ENCODE results near the gene PTPN18. TPM values are rescaled to one million over a fixed set of nuclear protein-coding genes. Genes with fewer than 3 reads are reported as not detected.

PTPN18 gene, protein sequence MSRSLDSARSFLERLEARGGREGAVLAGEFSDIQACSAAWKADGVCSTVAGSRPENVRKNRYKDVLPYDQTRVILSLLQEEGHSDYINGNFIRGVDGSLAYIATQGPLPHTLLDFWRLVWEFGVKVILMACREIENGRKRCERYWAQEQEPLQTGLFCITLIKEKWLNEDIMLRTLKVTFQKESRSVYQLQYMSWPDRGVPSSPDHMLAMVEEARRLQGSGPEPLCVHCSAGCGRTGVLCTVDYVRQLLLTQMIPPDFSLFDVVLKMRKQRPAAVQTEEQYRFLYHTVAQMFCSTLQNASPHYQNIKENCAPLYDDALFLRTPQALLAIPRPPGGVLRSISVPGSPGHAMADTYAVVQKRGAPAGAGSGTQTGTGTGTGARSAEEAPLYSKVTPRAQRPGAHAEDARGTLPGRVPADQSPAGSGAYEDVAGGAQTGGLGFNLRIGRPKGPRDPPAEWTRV
- polyA plus RNA-seq (2012; ENCODE audit: low read depth, missing spikeins) = 29.4 TPM

DNA sequence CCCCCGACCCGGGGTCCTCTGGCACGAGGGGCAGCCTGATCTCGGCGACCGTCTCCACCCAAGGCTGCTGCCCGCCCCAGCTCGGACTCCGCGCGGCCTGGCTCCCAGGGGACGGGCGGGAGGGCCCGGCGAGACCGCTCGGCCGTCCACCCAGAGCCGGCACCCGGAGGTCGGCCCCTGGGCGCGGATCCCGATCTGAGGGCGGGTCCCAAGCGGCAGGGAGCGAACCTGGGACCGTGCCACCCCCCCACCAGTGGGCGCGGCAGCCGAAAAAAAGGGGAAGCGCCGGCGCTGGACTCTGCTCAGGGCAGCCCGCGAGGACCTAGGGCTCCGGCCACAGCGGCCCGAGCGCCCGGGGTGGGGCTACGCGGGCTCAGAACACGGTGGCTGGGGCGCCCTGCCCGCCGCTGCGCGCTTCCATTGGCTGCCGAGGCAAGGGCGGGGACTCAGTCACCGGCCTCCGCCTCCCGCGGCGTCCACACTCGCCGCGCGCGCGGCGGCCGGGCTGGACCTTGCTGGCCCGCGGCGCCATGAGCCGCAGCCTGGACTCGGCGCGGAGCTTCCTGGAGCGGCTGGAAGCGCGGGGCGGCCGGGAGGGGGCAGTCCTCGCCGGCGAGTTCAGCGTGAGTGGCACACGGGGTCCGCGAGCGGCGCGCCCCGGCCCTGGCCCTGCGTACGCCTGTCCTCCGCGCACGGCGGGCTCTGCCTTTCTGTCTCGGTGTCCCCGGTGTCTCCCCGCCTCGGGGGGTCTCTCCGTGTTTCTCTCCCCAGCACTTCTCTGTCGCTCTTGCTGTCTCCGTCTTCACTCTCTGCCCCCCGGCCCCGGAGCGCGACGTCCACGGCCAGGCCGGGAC lies at the start of gene PTPN18:
Gene PTPN18 (plus strand): TSS at position 479 of the 854 bp plus-strand sequence. CDS start 52 bp downstream, at position 531.
- peak; percentile 87 for FAIRE-seq
- TF ChIP-seq TAF1 (IDR thresholded peaks at IDR 0.05; ENCODE audit: low read depth, low read length) (0 out of 2 replicates have a peak, but pooled peaks have one; percentile 23), SPI1 (IDR thresholded peaks at IDR 0.05; ENCODE audit: low read depth, low read length) (no peak)
- DNase-seq (ENCODE audit: insufficient read length, low spot score) = peak; percentile 70

DNA sequence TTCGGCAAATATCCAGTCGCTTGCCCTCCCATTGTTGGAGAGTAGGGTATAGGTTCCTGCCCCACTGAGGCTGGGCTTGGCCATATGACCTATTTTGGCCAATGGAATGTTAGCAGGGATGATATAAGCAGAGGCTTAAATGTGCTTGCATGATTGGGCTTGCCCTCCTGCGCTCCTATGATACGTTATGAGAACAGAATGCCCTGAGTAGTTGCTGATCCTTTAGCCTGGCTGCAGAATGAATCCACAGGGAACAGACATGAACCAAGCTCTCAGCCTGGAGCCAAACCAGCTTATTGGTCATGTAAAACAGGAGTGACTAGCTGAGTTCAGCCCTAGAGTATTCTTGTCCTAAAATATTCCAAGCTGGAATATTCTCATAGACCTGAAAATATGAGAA lies 48.0 kb upstream of the PTPN18 start:
- DNase-seq (ENCODE audit: insufficient read length, low spot score) = no peak
- no peak for FAIRE-seq
- no peak for TF ChIP-seq PAX5 (IDR thresholded peaks at IDR 0.05; ENCODE audit: insufficient read depth, low read length, severe bottlenecking)
- no peak for TF ChIP-seq POU2F2 (IDR thresholded peaks at IDR 0.05; ENCODE audit: low read depth, low read length)
- TF ChIP-seq POLR2AphosphoS5 (IDR thresholded peaks at IDR 0.05; ENCODE audit: low read depth, low read length) = no peak
- TF ChIP-seq SPI1 (IDR thresholded peaks at IDR 0.05; ENCODE audit: low read depth, low read length) = no peak
- TF ChIP-seq POLR2A (IDR thresholded peaks at IDR 0.05; ENCODE audit: low read depth, low read length) = no peak
- TF ChIP-seq TAF1 (IDR thresholded peaks at IDR 0.05; ENCODE audit: low read depth, low read length) = no peak

DNA sequence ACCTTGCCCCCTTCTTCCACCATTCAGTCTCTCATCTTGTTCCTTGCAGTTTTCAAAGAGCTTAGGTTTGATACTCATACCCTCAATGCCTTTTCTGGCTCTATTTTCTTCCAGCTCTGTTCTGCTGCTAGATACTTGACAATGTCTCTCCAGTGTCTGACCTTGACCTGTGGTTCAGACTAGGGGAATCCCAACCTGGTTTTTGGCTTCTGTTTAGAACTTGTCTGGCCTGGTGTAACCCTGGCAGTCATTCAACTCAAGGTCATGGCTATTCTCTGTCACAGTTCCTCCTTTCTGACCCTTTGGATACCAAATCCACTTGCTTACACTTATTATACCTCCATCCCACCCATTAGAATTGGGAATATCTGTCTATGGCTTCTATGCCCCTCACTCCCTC lies 45.0 kb upstream of the PTPN18 start:
- no peak for TF ChIP-seq POU2F2 (IDR thresholded peaks at IDR 0.05; ENCODE audit: low read depth, low read length)
- TF ChIP-seq POLR2AphosphoS5 (IDR thresholded peaks at IDR 0.05; ENCODE audit: low read depth, low read length) = no peak
- no peak for TF ChIP-seq TAF1 (IDR thresholded peaks at IDR 0.05; ENCODE audit: low read depth, low read length)
- TF ChIP-seq SPI1 (IDR thresholded peaks at IDR 0.05; ENCODE audit: low read depth, low read length) = no peak
- TF ChIP-seq POLR2A (IDR thresholded peaks at IDR 0.05; ENCODE audit: low read depth, low read length) = no peak
- no peak for TF ChIP-seq PAX5 (IDR thresholded peaks at IDR 0.05; ENCODE audit: insufficient read depth, low read length, severe bottlenecking)

DNA sequence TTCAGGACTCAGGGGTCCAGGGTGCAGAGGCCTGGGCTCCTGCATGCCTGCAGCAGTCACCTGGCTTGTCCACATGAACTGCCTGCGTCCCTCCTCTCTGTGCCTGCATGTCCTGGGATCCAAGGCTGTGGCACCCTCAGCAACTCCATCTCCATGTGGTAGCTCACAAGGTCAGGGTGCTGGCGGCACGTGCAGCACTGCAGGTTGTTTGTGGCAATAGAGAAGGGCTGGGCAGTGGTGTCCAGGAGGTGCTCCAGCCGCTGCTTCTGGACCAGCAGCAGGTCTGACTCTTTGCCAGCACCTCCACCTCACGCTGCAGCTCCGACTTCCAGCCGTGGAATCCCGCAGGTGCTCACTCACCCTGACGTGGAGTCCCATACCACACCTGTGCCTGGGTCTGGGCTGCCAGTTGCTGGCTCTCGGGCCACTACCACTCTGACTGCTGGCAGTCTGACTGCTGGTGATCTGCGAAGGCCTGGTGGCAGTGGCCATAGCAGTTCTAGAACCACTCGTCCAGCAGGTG lies 42.0 kb upstream of the PTPN18 start:
- DNase-seq (ENCODE audit: insufficient read length, low spot score) (no peak), FAIRE-seq (no peak)
- TF ChIP-seq POLR2AphosphoS5 (IDR thresholded peaks at IDR 0.05; ENCODE audit: low read depth, low read length) = no peak
- TF ChIP-seq SPI1 (IDR thresholded peaks at IDR 0.05; ENCODE audit: low read depth, low read length) = no peak
- TF ChIP-seq TAF1 (IDR thresholded peaks at IDR 0.05; ENCODE audit: low read depth, low read length) = no peak
- no peak for TF ChIP-seq POLR2A (IDR thresholded peaks at IDR 0.05; ENCODE audit: low read depth, low read length)
- no peak for TF ChIP-seq PAX5 (IDR thresholded peaks at IDR 0.05; ENCODE audit: insufficient read depth, low read length, severe bottlenecking)
- no peak for TF ChIP-seq POU2F2 (IDR thresholded peaks at IDR 0.05; ENCODE audit: low read depth, low read length)

More for the DNA sequence above, 45.0 kb upstream of the PTPN18 start:
- no peak for FAIRE-seq
- DNase-seq (ENCODE audit: insufficient read length, low spot score) = no peak

DNA sequence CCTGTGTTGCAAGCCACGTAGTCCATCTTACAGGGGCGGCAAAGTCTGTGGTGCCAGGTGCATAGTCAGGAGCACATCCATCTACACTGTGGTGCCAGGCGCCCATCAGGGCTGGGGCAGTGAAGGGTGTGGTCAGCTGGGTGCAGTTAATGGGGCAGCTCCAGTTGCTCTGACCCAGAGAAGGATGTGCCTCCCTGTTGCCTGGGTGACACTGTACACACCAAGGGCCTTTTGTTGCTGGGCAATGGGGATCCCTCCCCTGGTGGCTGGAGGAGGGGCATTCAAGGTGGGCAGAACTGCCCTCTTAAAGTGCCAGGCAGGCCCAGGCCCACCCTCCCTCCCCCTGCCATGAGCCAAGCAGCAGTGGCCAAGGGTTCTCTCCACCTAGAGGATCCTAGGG lies 41.5 kb upstream of the PTPN18 start:
- TF ChIP-seq POU2F2 (IDR thresholded peaks at IDR 0.05; ENCODE audit: low read depth, low read length) (no peak), POLR2AphosphoS5 (IDR thresholded peaks at IDR 0.05; ENCODE audit: low read depth, low read length) (no peak), TAF1 (IDR thresholded peaks at IDR 0.05; ENCODE audit: low read depth, low read length) (no peak), SPI1 (IDR thresholded peaks at IDR 0.05; ENCODE audit: low read depth, low read length) (no peak), POLR2A (IDR thresholded peaks at IDR 0.05; ENCODE audit: low read depth, low read length) (no peak), PAX5 (IDR thresholded peaks at IDR 0.05; ENCODE audit: insufficient read depth, low read length, severe bottlenecking) (no peak)
- no peak for FAIRE-seq
- DNase-seq (ENCODE audit: insufficient read length, low spot score) = no peak

DNA sequence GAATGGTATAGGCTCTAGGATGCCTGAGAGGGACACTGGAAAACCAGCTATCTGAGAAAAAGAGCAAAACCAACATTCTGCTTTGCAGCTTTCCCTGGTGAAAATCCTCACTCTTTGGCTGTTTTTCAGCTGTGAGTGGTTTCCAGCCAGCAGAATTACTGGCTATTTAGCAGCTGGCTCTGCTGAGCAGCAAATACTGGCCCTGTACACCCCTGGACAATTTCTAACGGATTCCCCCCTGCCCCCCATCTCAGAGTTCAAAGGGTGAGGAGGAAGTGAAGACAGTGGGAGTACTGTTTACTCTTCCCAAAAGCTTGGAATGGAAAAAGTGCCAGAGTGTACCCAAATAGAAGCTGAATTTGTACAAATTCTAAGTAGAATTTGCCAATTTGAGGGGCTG lies 39.3 kb upstream of the PTPN18 start:
- FAIRE-seq (no peak), DNase-seq (ENCODE audit: insufficient read length, low spot score) (no peak)
- no peak for TF ChIP-seq POLR2AphosphoS5 (IDR thresholded peaks at IDR 0.05; ENCODE audit: low read depth, low read length)
- TF ChIP-seq PAX5 (IDR thresholded peaks at IDR 0.05; ENCODE audit: insufficient read depth, low read length, severe bottlenecking) = no peak
- TF ChIP-seq POU2F2 (IDR thresholded peaks at IDR 0.05; ENCODE audit: low read depth, low read length) = no peak
- no peak for TF ChIP-seq SPI1 (IDR thresholded peaks at IDR 0.05; ENCODE audit: low read depth, low read length)

DNA sequence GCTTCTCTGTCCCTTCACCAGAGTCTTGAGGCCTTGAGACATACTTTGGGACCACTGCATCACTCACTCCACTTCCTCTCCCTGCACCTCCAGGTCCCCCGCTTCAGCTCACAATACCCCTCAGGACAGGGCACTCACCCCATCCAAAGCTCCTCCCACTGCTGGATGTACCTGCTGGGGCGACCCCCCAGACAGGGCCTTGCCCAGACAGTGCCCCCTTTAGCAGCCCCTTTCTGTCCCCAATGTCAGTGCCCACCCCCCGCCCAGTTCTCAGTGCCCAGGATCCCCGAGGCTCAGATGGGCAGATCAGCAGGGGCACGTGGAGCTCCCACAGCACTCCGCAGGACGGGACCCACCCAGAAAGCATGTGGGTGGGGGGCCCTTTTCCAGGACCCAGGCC lies 37.0 kb upstream of the PTPN18 start:
- FAIRE-seq = no peak
- TF ChIP-seq POLR2A (IDR thresholded peaks at IDR 0.05; ENCODE audit: low read depth, low read length) (no peak), POLR2AphosphoS5 (IDR thresholded peaks at IDR 0.05; ENCODE audit: low read depth, low read length) (no peak), POU2F2 (IDR thresholded peaks at IDR 0.05; ENCODE audit: low read depth, low read length) (no peak), SPI1 (IDR thresholded peaks at IDR 0.05; ENCODE audit: low read depth, low read length) (no peak), PAX5 (IDR thresholded peaks at IDR 0.05; ENCODE audit: insufficient read depth, low read length, severe bottlenecking) (no peak), TAF1 (IDR thresholded peaks at IDR 0.05; ENCODE audit: low read depth, low read length) (no peak)

DNA sequence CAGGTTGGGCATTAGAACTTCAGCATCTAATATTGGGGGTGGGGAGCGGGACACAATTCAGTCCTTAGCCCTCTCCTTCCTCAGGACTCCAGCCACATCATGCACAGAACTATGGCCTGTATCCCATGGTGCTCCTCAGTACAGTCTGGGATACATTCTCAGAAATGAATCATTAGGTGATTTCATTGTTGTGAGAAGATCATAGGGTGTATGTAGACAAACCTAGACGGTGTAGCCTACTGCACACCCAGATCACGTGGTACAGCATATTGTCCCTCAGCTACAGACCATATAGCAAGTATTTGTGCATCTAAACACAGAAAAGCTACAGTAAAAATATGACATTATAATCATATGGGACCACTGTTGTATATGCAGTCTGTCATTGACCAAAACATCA lies 36.3 kb upstream of the PTPN18 start:
- DNase-seq (ENCODE audit: insufficient read length, low spot score) (no peak), FAIRE-seq (no peak)
- TF ChIP-seq TAF1 (IDR thresholded peaks at IDR 0.05; ENCODE audit: low read depth, low read length) (no peak), SPI1 (IDR thresholded peaks at IDR 0.05; ENCODE audit: low read depth, low read length) (no peak), POLR2A (IDR thresholded peaks at IDR 0.05; ENCODE audit: low read depth, low read length) (no peak), POLR2AphosphoS5 (IDR thresholded peaks at IDR 0.05; ENCODE audit: low read depth, low read length) (no peak), POU2F2 (IDR thresholded peaks at IDR 0.05; ENCODE audit: low read depth, low read length) (no peak), PAX5 (IDR thresholded peaks at IDR 0.05; ENCODE audit: insufficient read depth, low read length, severe bottlenecking) (no peak)

More for the DNA sequence above, 37.0 kb upstream of the PTPN18 start:
- no peak for DNase-seq (ENCODE audit: insufficient read length, low spot score)
